Skeletal muscle satellite cell (primary cell): Measurements from ENCODE around the gene AQP10. TPM values are rescaled to one million over a fixed set of nuclear protein-coding genes. Genes with fewer than 3 reads are reported as not detected.
"Not testable (repeated sequence)": the region's sequence is repeated elsewhere in the genome, so short reads cannot be mapped to it uniquely, and the experiment has no call there.

ENCODE experiments used
- H3K27me3 ChIP-seq: 2 replicates; pipeline ENCODE4 v1.7.0; 2013; ENCODE audit warnings: low read length; ENCODE audit not compliant: control insufficient read depth, insufficient read depth
- H3K36me3 ChIP-seq: 2 replicates; pipeline ENCODE4 v1.7.0; 2013; ENCODE audit warnings: mild to moderate bottlenecking, control low read depth, low read length; ENCODE audit not compliant: insufficient read depth
- H3K4me1 ChIP-seq: 2 replicates; pipeline ENCODE4 v1.7.0; 2013; ENCODE audit warnings: low read length; ENCODE audit not compliant: control insufficient read depth, insufficient read depth
- H3K4me2 ChIP-seq: 2 replicates; pipeline ENCODE4 v1.7.0; 2013; ENCODE audit warnings: mild to moderate bottlenecking, low read length
- H3K4me3 ChIP-seq: 2 replicates; pipeline ENCODE4 v1.7.0; 2013; ENCODE audit warnings: low read length
- H3K9ac ChIP-seq: 2 replicates; pipeline ENCODE4 v1.7.0; 2013; ENCODE audit warnings: mild to moderate bottlenecking, low read depth, low read length, moderate library complexity
- H3K9me3 ChIP-seq: replicated peaks from 2 replicates; pipeline ENCODE4 v1.7.0; 2013; ENCODE audit warnings: mild to moderate bottlenecking, control low read depth, low read length
- small RNA-seq: library from RNA; depleted of rRNA; stranded (forward); fragments of <200 nt; gene quantifications from one replicate; pipeline ENCODE3, GENCODE V24; 2012

The AQP10 gene

DNA sequence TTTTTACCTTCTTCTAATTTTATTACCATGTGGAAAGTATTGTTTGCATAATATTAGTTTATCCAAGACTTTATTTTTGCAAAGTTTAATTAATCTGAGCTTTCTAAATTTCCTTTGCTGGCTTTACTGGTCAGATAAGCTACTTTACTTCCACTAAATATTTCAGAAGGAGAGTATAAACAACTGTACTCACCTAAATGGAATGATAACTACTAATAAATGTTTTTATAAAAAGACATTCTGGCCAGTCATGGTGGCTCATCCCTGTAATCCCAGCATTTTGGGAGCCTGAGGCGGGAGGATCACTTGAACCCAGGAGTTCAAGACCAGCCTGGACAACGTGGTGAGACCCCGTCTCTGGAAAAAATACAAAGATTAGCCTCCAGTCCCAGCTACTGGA, 40.5 kb downstream of the AQP10 start:
- Histone ChIP-seq H3K4me2 (no peak overlapping the region), H3K4me1 (no peaks in the 10 kb centered on the region), H3K27me3 (peaks cover 13% of the 10 kb centered on the region), H3K9me3 (no peaks in the 10 kb centered on the region), H3K4me3 (no peak overlapping the region), H3K9ac (no peak overlapping the region), H3K36me3 (no peaks in the 10 kb centered on the region)

DNA sequence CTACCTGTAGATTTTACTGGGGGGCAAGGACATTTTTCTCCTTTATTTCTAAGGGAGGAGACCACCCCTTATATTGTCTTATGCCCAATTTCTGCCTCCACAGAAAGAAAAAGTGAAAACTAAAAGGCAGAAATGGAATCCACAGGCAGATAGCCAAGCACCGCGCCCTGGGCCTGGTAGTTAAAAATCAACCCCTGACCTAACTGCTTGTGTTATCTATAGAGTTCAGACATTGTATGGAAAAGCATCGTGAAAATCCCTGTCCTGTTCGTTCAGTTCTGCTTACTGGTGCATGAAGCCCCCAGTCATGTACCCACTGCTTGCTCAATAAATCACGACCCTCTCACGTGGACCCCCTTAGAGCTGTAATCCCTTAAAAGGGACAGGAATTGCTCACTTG, 50.5 kb downstream of the AQP10 start:
- H3K9ac ChIP-seq: no peak overlapping the region
- no peaks in the 10 kb centered on the region for H3K4me1 ChIP-seq
- H3K9me3 ChIP-seq: no peaks in the 10 kb centered on the region
- no peak overlapping the region for H3K4me3 ChIP-seq
- H3K27me3 ChIP-seq: no peaks in the 10 kb centered on the region
- no peak overlapping the region for H3K4me2 ChIP-seq
- no peaks in the 10 kb centered on the region for H3K36me3 ChIP-seq

DNA sequence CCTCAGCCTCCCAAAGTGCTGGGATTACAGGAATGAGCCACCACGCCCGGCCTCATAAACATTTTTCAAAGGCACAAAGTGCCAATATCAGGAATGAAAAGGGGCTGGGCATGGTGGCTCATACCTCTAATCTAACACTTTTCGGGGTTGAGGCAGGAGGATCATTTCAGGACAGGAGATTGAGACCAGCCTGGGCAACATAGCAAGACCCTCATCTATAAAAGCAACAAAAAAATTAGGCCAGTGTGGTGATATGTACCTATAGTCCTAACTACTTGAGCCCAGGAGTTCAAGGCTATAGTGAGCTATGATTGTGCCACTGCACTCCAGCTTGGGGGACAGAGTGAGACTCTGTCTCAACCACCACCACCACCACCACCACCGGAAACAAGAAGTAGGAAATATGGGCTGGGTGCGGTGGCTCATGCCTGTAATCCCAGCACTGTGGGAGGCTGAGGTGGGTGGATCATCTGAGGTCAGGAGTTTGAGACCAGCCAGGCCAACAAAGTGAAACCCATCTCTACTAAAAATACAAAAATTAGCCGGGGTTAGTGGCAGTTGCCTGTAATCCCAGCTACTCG, 53.0 kb downstream of the AQP10 start:
- not testable (repeated sequence) for H3K4me2 ChIP-seq, H3K4me3 ChIP-seq, H3K9me3 ChIP-seq, H3K36me3 ChIP-seq, H3K27me3 ChIP-seq, H3K4me1 ChIP-seq, H3K9ac ChIP-seq

Small RNAs within 50 kb of the gene (small RNA-seq; reads per million reads assigned to genes)
- not detected for gene RF00273
- gene RNU6-121P: not detected
- not detected for gene RNU6-239P
- gene RNU7-57P: not detected
